GM06990 (cell line): ENCODE results near the gene RNU5B-1.

Experiments
- DNase-seq: peaks from one replicate; pipeline ENCODE4 v3.0.0-alpha.2; 2011; ENCODE audit not compliant: insufficient read length; ENCODE audit errors: extremely low read depth
- H3K27me3 ChIP-seq: replicated peaks from 2 replicates; pipeline ENCODE4 v1.6.0; 2011; ENCODE audit warnings: low read length; ENCODE audit not compliant: control insufficient read depth, insufficient read depth
- H3K36me3 ChIP-seq: 2 replicates; pipeline ENCODE4 v1.5.1; 2011; ENCODE audit warnings: low read length; ENCODE audit not compliant: control insufficient read depth, insufficient read depth
- H3K4me3 ChIP-seq: replicated peaks from 2 replicates; pipeline ENCODE4 v1.5.1; 2011; ENCODE audit warnings: low read depth, mild to moderate bottlenecking, control low read depth, low read length
- CTCF ChIP-seq: IDR thresholded peaks from 2 replicates; pipeline ENCODE4 v1.5.1; 2011; ENCODE audit warnings: low read length, control low read depth, mild to moderate bottlenecking, inconsistent platforms; ENCODE audit not compliant: insufficient read depth, poor library complexity, severe bottlenecking

The RNU5B-1 gene

GRCh38 chr15:65329288-65329983 is 25.0 kb downstream of the RNU5B-1 start:
- no peaks in the 10 kb centered on the region for H3K36me3 ChIP-seq
- no peak for DNase-seq
- TF ChIP-seq CTCF = no peak
- H3K4me3 ChIP-seq = no peak overlapping the region
- H3K27me3 ChIP-seq = no peaks in the 10 kb centered on the region; the same call in 1 of the 2 replicates

GRCh38 chr15:65329984-65330735 is 25.7 kb downstream of the RNU5B-1 start:
- no peak for TF ChIP-seq CTCF
- Histone ChIP-seq H3K27me3 (no peaks in the 10 kb centered on the region; the same call in 1 of the 2 replicates), H3K36me3 (no peaks in the 10 kb centered on the region), H3K4me3 (no peak overlapping the region)
- DNase-seq = no peak

GRCh38 chr15:65330934-65331645 is 26.6 kb downstream of the RNU5B-1 start:
- Histone ChIP-seq H3K27me3 (no peaks in the 10 kb centered on the region; the same call in 1 of the 2 replicates), H3K4me3 (no peak overlapping the region), H3K36me3 (no peaks in the 10 kb centered on the region)
- DNase-seq = no peak
- TF ChIP-seq CTCF = no peak

GRCh38 chr15:65331811-65332210 is 27.3 kb downstream of the RNU5B-1 start:
- no peak for TF ChIP-seq CTCF
- H3K36me3 ChIP-seq = no peaks in the 10 kb centered on the region

GRCh38 chr15:65332391-65333147 is 28.1 kb downstream of the RNU5B-1 start:
- no peak for DNase-seq
- Histone ChIP-seq H3K27me3 (no peaks in the 10 kb centered on the region; the same call in 1 of the 2 replicates), H3K36me3 (no peaks in the 10 kb centered on the region), H3K4me3 (no peak overlapping the region)
- TF ChIP-seq CTCF = no peak

More at GRCh38 chr15:65331811-65332210, 27.3 kb downstream of the RNU5B-1 start:
- DNase-seq = no peak
- no peaks in the 10 kb centered on the region; the same call in 1 of the 2 replicates for H3K27me3 ChIP-seq
- H3K4me3 ChIP-seq = no peak overlapping the region
